B cell (primary cell): ENCODE results near the gene CFHR3. TPM values are rescaled to one million over a fixed set of nuclear protein-coding genes. Genes with fewer than 3 reads are reported as not detected.
"Not testable (repeated sequence)": the region's sequence is repeated elsewhere in the genome, so short reads cannot be mapped to it uniquely, and the experiment has no call there.

Source experiments
- ATAC-seq: fragments of 200-7000 bp; cut with Tn5 transposase; one replicate; pipeline ENCODE4 v1.10.0; 2021; ENCODE audit warnings: low read depth, mild to moderate bottlenecking, moderate number of reproducible peaks, moderate library complexity
- CTCF ChIA-PET: fragments of 350-600 bp; sonication (Branson Sonifier 250); formaldehyde crosslinking; loops from one replicate; lab custom pipeline; 2021; ENCODE audit warnings: antibody characterized with exemption, inconsistent platforms; lab: Charles Lee
- POLR2A ChIA-PET: fragments of 350-600 bp; sonication (Branson Sonifier 250); formaldehyde crosslinking; loops from one replicate; lab custom pipeline; 2021; ENCODE audit warnings: antibody characterized with exemption; lab: Charles Lee
- DNase-seq: peaks from one replicate; pipeline ENCODE4 v3.0.0; 2013
- H2AFZ ChIP-seq: 2 replicates; pipeline ENCODE4 v1.6.1; 2012; ENCODE audit warnings: mild to moderate bottlenecking, low read depth, low read length; ENCODE audit not compliant: insufficient read depth, poor library complexity, severe bottlenecking
- H3K27ac ChIP-seq, 2 donors: 1 replicate in 1 of 2; 2 replicates in 1 of 2; pipeline ENCODE4 v1.5.1; 2012 to 2013; ENCODE audit warnings: low read length in 2 of 2, mild to moderate bottlenecking in 2 of 2, moderate library complexity in 1 of 2
- H3K27me3 ChIP-seq, 4 experiments: fragments of 200-600 bp in 1 of 4; sonication (generic) in 1 of 4; replicated peaks in 1 of 4; 1 replicate in 2 of 4; 2 replicates in 2 of 4; pipeline versions ENCODE4 v1.6.1 to v1.7.0; 2013 to 2016; ENCODE audit warnings: low read length in 3 of 4, mild to moderate bottlenecking in 2 of 4, mixed read lengths in 1 of 4, moderate library complexity in 1 of 4; ENCODE audit not compliant: insufficient read depth in 4 of 4, control insufficient read depth in 3 of 4; ENCODE audit errors: control extremely low read depth in 1 of 4
- H3K36me3 ChIP-seq, 2 experiments: replicated peaks in 1 of 2; 1 replicate in 1 of 2; 2 replicates in 1 of 2; pipeline versions ENCODE4 v1.6.1 to v1.7.1; 2013; ENCODE audit warnings: low read length in 1 of 2; ENCODE audit not compliant: insufficient read depth in 2 of 2, control insufficient read depth in 1 of 2; ENCODE audit errors: control extremely low read depth in 1 of 2, extremely low read depth in 1 of 2
- H3K4me1 ChIP-seq, 2 donors: fragments of 200-600 bp in 1 of 2; sonication (generic) in 1 of 2; 1 replicate in 1 of 2; 2 replicates in 1 of 2; pipeline versions ENCODE4 v1.5.1 to v1.6.1; 2013 to 2017; ENCODE audit warnings: low read length in 2 of 2; ENCODE audit not compliant: control insufficient read depth in 2 of 2, insufficient read depth in 2 of 2
- H3K4me2 ChIP-seq: replicated peaks from 2 replicates; pipeline ENCODE3; 2012; ENCODE audit warnings: mild to moderate bottlenecking, low read depth, low read length; ENCODE audit not compliant: poor library complexity, severe bottlenecking
- H3K4me3 ChIP-seq, 5 experiments: fragments of 200-600 bp in 1 of 5; sonication (generic) in 1 of 5; 1 replicate in 3 of 5; 2 replicates in 2 of 5; pipeline versions ENCODE4 v1.5.1 to v1.7.0; 2011 to 2016; ENCODE audit warnings: low read length in 4 of 5, mild to moderate bottlenecking in 4 of 5, low read depth in 2 of 5, control low read depth in 1 of 5, moderate library complexity in 1 of 5; ENCODE audit not compliant: insufficient read depth in 1 of 5; ENCODE audit errors: control extremely low read depth in 1 of 5, extremely low read depth in 1 of 5
- H3K79me2 ChIP-seq: fragments of 200-600 bp; sonication (generic); one replicate; pipeline ENCODE4 v1.6.0; 2016; ENCODE audit warnings: low read length; ENCODE audit not compliant: control insufficient read depth, insufficient read depth
- H3K9ac ChIP-seq: fragments of 200-600 bp; sonication (generic); 2 replicates; pipeline ENCODE4 v1.6.1; 2017; ENCODE audit warnings: mild to moderate bottlenecking, low read length, moderate library complexity
- H3K9me3 ChIP-seq, 3 donors: one replicate each; pipeline versions ENCODE4 v1.6.1 to v1.7.1; 2013; ENCODE audit warnings: low read length in 2 of 3; ENCODE audit not compliant: control insufficient read depth in 2 of 3, insufficient read depth in 1 of 3; ENCODE audit errors: control extremely low read depth in 1 of 3
- H4K20me1 ChIP-seq: 2 replicates; pipeline ENCODE4 v1.6.0; 2012; ENCODE audit warnings: mild to moderate bottlenecking, low read length; ENCODE audit not compliant: insufficient read depth, control insufficient read depth, poor library complexity, severe bottlenecking
- H3K27ac Mint-ChIP-seq: one replicate; pipeline ENCODE4 v1.8.0; 2021; ENCODE audit warnings: mixed read lengths
- H3K27me3 Mint-ChIP-seq: one replicate; pipeline ENCODE4 v1.8.0; 2021; ENCODE audit warnings: mixed read lengths
- H3K4me1 Mint-ChIP-seq: one replicate; pipeline ENCODE4 v1.8.0; 2021; ENCODE audit warnings: mixed read lengths
- H3K4me3 Mint-ChIP-seq: one replicate; pipeline ENCODE4 v1.8.0; 2021; ENCODE audit warnings: mixed read lengths
- H3K9me3 Mint-ChIP-seq: one replicate; pipeline ENCODE4 v1.8.0; 2022; ENCODE audit warnings: mixed read lengths; ENCODE audit not compliant: insufficient read depth
- EZH2 ChIP-seq: IDR thresholded peaks from 2 replicates; pipeline ENCODE4 v1.6.1; 2012; ENCODE audit warnings: borderline replicate concordance, low read depth, mild to moderate bottlenecking, moderate library complexity, low read length; ENCODE audit not compliant: insufficient read depth, poor library complexity, severe bottlenecking
- WGBS: methylation state at CpG from one replicate; pipeline ENCODE4 v1.1.5; 2013; ENCODE audit warnings: missing lambda C conversion rate; ENCODE audit not compliant: insufficient coverage; 5-methylcytosine and 5-hydroxymethylcytosine counted together
- intact Hi-C: fragments of 100-400 bp; cut with micrococcal nuclease; formaldehyde crosslinking; loops from one replicate; pipeline ENCODE4 v1.10.0; 2022
- polyA plus RNA-seq: library from polyadenylated mRNA; depleted of rRNA; stranded (reverse); fragments of >200 nt; gene quantifications from 2 replicates; pipeline ENCODE4 v1.2.3, GENCODE V29; 2012
- total RNA-seq, 2 donors: library from RNA; stranded (reverse); fragments of 120-200 nt in 1 of 2; gene quantifications; 1 replicate in 1 of 2; 2 replicates in 1 of 2; pipeline versions ENCODE4 v1.2.3 to v1.2.4, GENCODE V29; 2013 to 2022
- TF ChIP-seq, protein P1 (sequence below): fragments of 200-600 bp; IDR thresholded peaks from one replicate; pipeline ENCODE4 v1.8.0; 2022; ENCODE audit warnings: antibody characterized with exemption, mild to moderate bottlenecking

The CFHR3 gene
- total and polyA plus RNA-seq, 2 donors (not counting 1 experiment from before 2014, with no cell fraction given) = not detected

- H3K4me1 Mint-ChIP-seq = no peaks in the 10 kb centered on the region
- TF ChIP-seq EZH2 = no peak
- TF ChIP-seq, protein P1, sequence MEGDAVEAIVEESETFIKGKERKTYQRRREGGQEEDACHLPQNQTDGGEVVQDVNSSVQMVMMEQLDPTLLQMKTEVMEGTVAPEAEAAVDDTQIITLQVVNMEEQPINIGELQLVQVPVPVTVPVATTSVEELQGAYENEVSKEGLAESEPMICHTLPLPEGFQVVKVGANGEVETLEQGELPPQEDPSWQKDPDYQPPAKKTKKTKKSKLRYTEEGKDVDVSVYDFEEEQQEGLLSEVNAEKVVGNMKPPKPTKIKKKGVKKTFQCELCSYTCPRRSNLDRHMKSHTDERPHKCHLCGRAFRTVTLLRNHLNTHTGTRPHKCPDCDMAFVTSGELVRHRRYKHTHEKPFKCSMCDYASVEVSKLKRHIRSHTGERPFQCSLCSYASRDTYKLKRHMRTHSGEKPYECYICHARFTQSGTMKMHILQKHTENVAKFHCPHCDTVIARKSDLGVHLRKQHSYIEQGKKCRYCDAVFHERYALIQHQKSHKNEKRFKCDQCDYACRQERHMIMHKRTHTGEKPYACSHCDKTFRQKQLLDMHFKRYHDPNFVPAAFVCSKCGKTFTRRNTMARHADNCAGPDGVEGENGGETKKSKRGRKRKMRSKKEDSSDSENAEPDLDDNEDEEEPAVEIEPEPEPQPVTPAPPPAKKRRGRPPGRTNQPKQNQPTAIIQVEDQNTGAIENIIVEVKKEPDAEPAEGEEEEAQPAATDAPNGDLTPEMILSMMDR = no peak
- H3K27ac Mint-ChIP-seq = no peak overlapping the region
- Histone ChIP-seq H3K79me2 (no peaks in the 10 kb centered on the region), H3K4me3 (no peak overlapping the region), H4K20me1 (no peaks in the 10 kb centered on the region), H3K4me1 (no peaks in the 10 kb centered on the region), H3K36me3 (no peaks in the 10 kb centered on the region), H3K27ac (no peak overlapping the region), H3K4me2 (no peak overlapping the region), H3K9ac (no peak overlapping the region), H3K27me3 (no peaks in the 10 kb centered on the region), H2AFZ (no peak overlapping the region), H3K9me3 (no peaks in the 10 kb centered on the region)
- ChIA-PET POLR2A (no interaction called here), CTCF (no interaction called here)
- no peaks in the 10 kb centered on the region for H3K27me3 Mint-ChIP-seq
- no peaks in the 10 kb centered on the region for H3K9me3 Mint-ChIP-seq
- no peak overlapping the region for H3K4me3 Mint-ChIP-seq
- intact Hi-C loops = no loop called here
- no peak for ATAC-seq
- WGBS = 91% methylated on average over 7 of the region's 13 CpGs
- DNase-seq = no peak
These were observed 3.0 kb downstream of the CFHR3 start for GRCh38 chr1:196777603-196778002.

DNA sequence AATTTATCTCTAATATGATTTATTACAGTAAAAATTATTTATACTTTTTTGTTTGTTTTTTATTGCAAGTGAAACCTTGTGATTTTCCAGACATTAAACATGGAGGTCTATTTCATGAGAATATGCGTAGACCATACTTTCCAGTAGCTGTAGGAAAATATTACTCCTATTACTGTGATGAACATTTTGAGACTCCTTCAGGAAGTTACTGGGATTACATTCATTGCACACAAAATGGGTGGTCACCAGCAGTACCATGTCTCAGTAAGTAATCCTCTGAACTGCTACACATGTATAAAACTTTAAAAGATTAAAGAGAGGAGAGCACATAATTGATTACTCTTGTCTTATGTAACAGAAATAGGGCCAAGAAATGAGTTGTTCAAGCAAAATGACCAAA is 4.5 kb downstream of the CFHR3 start:
- no peaks in the 10 kb centered on the region for H3K9me3 Mint-ChIP-seq

GRCh38 chr1:196791252-196791651 is 16.6 kb downstream of the CFHR3 start:
- H3K36me3 ChIP-seq, H4K20me1 ChIP-seq, H3K9ac ChIP-seq, H3K27ac ChIP-seq, H3K9me3 ChIP-seq, H3K4me1 Mint-ChIP-seq, H3K27me3 ChIP-seq, CTCF ChIA-PET, H3K27me3 Mint-ChIP-seq, H3K4me3 Mint-ChIP-seq, H3K4me2 ChIP-seq, H3K9me3 Mint-ChIP-seq, H3K27ac Mint-ChIP-seq, DNase-seq, intact Hi-C loops, H3K4me3 ChIP-seq, H3K79me2 ChIP-seq, POLR2A ChIA-PET, H2AFZ ChIP-seq, H3K4me1 ChIP-seq, ATAC-seq: not testable (repeated sequence)
- WGBS = no CpG with 5 or more reads among the region's 1 CpG

More for the DNA sequence above, 4.5 kb downstream of the CFHR3 start:
- ChIA-PET CTCF (no interaction called here), POLR2A (no interaction called here)
- TF ChIP-seq, protein P1 = no peak
- TF ChIP-seq EZH2 = no peak
- intact Hi-C loops = no loop called here
- Histone ChIP-seq H3K36me3 (no peaks in the 10 kb centered on the region), H3K27me3 (no peaks in the 10 kb centered on the region), H3K4me3 (no peak overlapping the region), H3K9me3 (no peaks in the 10 kb centered on the region), H3K4me1 (no peaks in the 10 kb centered on the region), H3K9ac (no peak overlapping the region), H2AFZ (no peak overlapping the region), H3K4me2 (no peak overlapping the region), H3K27ac (no peak overlapping the region), H3K79me2 (no peaks in the 10 kb centered on the region), H4K20me1 (no peaks in the 10 kb centered on the region)
- DNase-seq (no peak), ATAC-seq (no peak)
- Mint-ChIP-seq H3K27ac (no peak overlapping the region), H3K4me3 (no peak overlapping the region), H3K4me1 (no peaks in the 10 kb centered on the region), H3K27me3 (no peaks in the 10 kb centered on the region)
- WGBS = no CpG with 5 or more reads among the region's 1 CpG
